ENCODE results near the gene MICAL1.

The MICAL1 gene

GRCh38 chr6:109493865-109494264 lies 38.3 kb upstream of the MICAL1 start:
- no peak overlapping the region for H3K4me3 ChIP-seq (ENCODE audit: control insufficient read depth in 1 of 7, extremely low read depth in 1 of 7, insufficient read depth in 4 of 7, low read depth in 2 of 7, low read length in 6 of 7)
- POLR2A ChIA-PET: no interaction called here
- CTCF ChIA-PET: no interaction called here
- WGBS (ENCODE audit: insufficient coverage): 0% methylated on average over 1 of the region's 1 CpG
- DNase-seq: peak; percentile 23 to 83 (median 81)
- H3K4me1 ChIP-seq (ENCODE audit: control extremely low read depth in 1 of 4, control insufficient read depth in 4 of 4, insufficient read depth in 4 of 4, low read length in 3 of 4): peaks cover 0 to 34% (median 5%) of the 10 kb centered on the region in 4 experiments
- no peaks in the 10 kb centered on the region for H3K36me3 ChIP-seq (ENCODE audit: control insufficient read depth in 4 of 4, insufficient read depth in 4 of 4, low read length in 3 of 4)
- no peaks in the 10 kb centered on the region for H3K9me3 ChIP-seq (ENCODE audit: control extremely low read depth in 1 of 5, control insufficient read depth in 4 of 5, insufficient read depth in 2 of 5, low read depth in 1 of 5, low read length in 4 of 5)
- H3K27me3 ChIP-seq (replicated peaks in 2 of 5; ENCODE audit: control insufficient read depth in 4 of 5, insufficient read depth in 5 of 5, low read length in 4 of 5): no peaks in the 10 kb centered on the region
- no peak overlapping the region for H3K27ac ChIP-seq (ENCODE audit: insufficient read depth in 1 of 2, low read depth in 1 of 2, low read length in 2 of 2, poor library complexity in 1 of 2, severe bottlenecking in 2 of 2)

- H3K36me3 ChIP-seq (ENCODE audit: control insufficient read depth in 4 of 4, insufficient read depth in 4 of 4, low read length in 3 of 4): no peaks in the 10 kb centered on the region
- ChIA-PET POLR2A (interaction anchor here (1.2 kb wide), 1 partner anchor 12 kb away, joined by 3 read pairs; no protein-coding TSS in a partner anchor), CTCF (interaction anchor here (0.8 to 2.0 kb wide), 3 partner anchors 16 to 50 kb away, joined by 3 to 7 read pairs (median 6); no protein-coding TSS in a partner anchor)
- H3K27ac ChIP-seq (ENCODE audit: insufficient read depth in 1 of 2, low read depth in 1 of 2, low read length in 2 of 2, poor library complexity in 1 of 2, severe bottlenecking in 2 of 2): no peak overlapping the region
- H3K4me3 ChIP-seq (ENCODE audit: control insufficient read depth in 1 of 7, extremely low read depth in 1 of 7, insufficient read depth in 4 of 7, low read depth in 2 of 7, low read length in 6 of 7): no peak overlapping the region
- H3K9me3 ChIP-seq (ENCODE audit: control extremely low read depth in 1 of 5, control insufficient read depth in 4 of 5, insufficient read depth in 2 of 5, low read depth in 1 of 5, low read length in 4 of 5): no peaks in the 10 kb centered on the region
- WGBS (ENCODE audit: insufficient coverage): no CpG with 5 or more reads among the region's 5 CpGs
- DNase-seq: peak in 2 of 3 donors; percentile 55 to 73
- H3K4me1 ChIP-seq (ENCODE audit: control extremely low read depth in 1 of 4, control insufficient read depth in 4 of 4, insufficient read depth in 4 of 4, low read length in 3 of 4): peaks cover 0 to 34% (median 5%) of the 10 kb centered on the region in 4 experiments
- H3K27me3 ChIP-seq (replicated peaks in 2 of 5; ENCODE audit: control insufficient read depth in 4 of 5, insufficient read depth in 5 of 5, low read length in 4 of 5): no peaks in the 10 kb centered on the region
Observed at GRCh38 chr6:109491207-109491938, 35.8 kb upstream of the MICAL1 start.

- WGBS (ENCODE audit: insufficient coverage): no CpG with 5 or more reads among the region's 2 CpGs
- POLR2A ChIA-PET: no interaction called here
- Histone ChIP-seq H3K27me3 (replicated peaks in 2 of 5; ENCODE audit: control insufficient read depth in 4 of 5, insufficient read depth in 5 of 5, low read length in 4 of 5) (no peaks in the 10 kb centered on the region), H3K9me3 (ENCODE audit: control extremely low read depth in 1 of 5, control insufficient read depth in 4 of 5, insufficient read depth in 2 of 5, low read depth in 1 of 5, low read length in 4 of 5) (no peaks in the 10 kb centered on the region), H3K4me1 (ENCODE audit: control extremely low read depth in 1 of 4, control insufficient read depth in 4 of 4, insufficient read depth in 4 of 4, low read length in 3 of 4) (peaks cover 0 to 32% (median 5%) of the 10 kb centered on the region in 4 experiments), H3K36me3 (ENCODE audit: control insufficient read depth in 4 of 4, insufficient read depth in 4 of 4, low read length in 3 of 4) (no peaks in the 10 kb centered on the region), H3K4me3 (ENCODE audit: control insufficient read depth in 1 of 7, extremely low read depth in 1 of 7, insufficient read depth in 4 of 7, low read depth in 2 of 7, low read length in 6 of 7) (no peak overlapping the region), H3K27ac (ENCODE audit: insufficient read depth in 1 of 2, low read depth in 1 of 2, low read length in 2 of 2, poor library complexity in 1 of 2, severe bottlenecking in 2 of 2) (no peak overlapping the region)
- CTCF ChIA-PET: interaction anchor here (0.8 to 2.0 kb wide), 3 partner anchors 17 to 49 kb away, joined by 3 to 7 read pairs (median 6); no protein-coding TSS in a partner anchor
- DNase-seq: no peak
Observed at GRCh38 chr6:109490713-109491112, 35.1 kb upstream of the MICAL1 start.

GRCh38 chr6:109488001-109488400 lies 32.4 kb upstream of the MICAL1 start:
- no peak for DNase-seq
- ChIA-PET POLR2A (no interaction called here), CTCF (no interaction called here)
- H3K36me3 ChIP-seq (ENCODE audit: control insufficient read depth in 4 of 4, insufficient read depth in 4 of 4, low read length in 3 of 4): no peaks in the 10 kb centered on the region
- no peaks in the 10 kb centered on the region for H3K9me3 ChIP-seq (ENCODE audit: control extremely low read depth in 1 of 5, control insufficient read depth in 4 of 5, insufficient read depth in 2 of 5, low read depth in 1 of 5, low read length in 4 of 5)
- no peak overlapping the region for H3K4me3 ChIP-seq (ENCODE audit: control insufficient read depth in 1 of 7, extremely low read depth in 1 of 7, insufficient read depth in 4 of 7, low read depth in 2 of 7, low read length in 6 of 7)
- peaks cover 2 to 18% (median 9%) of the 10 kb centered on the region in 4 experiments for H3K4me1 ChIP-seq (ENCODE audit: control extremely low read depth in 1 of 4, control insufficient read depth in 4 of 4, insufficient read depth in 4 of 4, low read length in 3 of 4)
- no peak overlapping the region for H3K27ac ChIP-seq (ENCODE audit: insufficient read depth in 1 of 2, low read depth in 1 of 2, low read length in 2 of 2, poor library complexity in 1 of 2, severe bottlenecking in 2 of 2)
- H3K27me3 ChIP-seq (replicated peaks in 2 of 5; ENCODE audit: control insufficient read depth in 4 of 5, insufficient read depth in 5 of 5, low read length in 4 of 5): no peaks in the 10 kb centered on the region

- Histone ChIP-seq H3K4me3 (ENCODE audit: control insufficient read depth in 1 of 7, extremely low read depth in 1 of 7, insufficient read depth in 4 of 7, low read depth in 2 of 7, low read length in 6 of 7) (no peak overlapping the region), H3K27ac (ENCODE audit: insufficient read depth in 1 of 2, low read depth in 1 of 2, low read length in 2 of 2, poor library complexity in 1 of 2, severe bottlenecking in 2 of 2) (no peak overlapping the region), H3K27me3 (replicated peaks in 2 of 5; ENCODE audit: control insufficient read depth in 4 of 5, insufficient read depth in 5 of 5, low read length in 4 of 5) (no peaks in the 10 kb centered on the region), H3K36me3 (ENCODE audit: control insufficient read depth in 4 of 4, insufficient read depth in 4 of 4, low read length in 3 of 4) (peaks cover 0 to 8% (median 4%) of the 10 kb centered on the region in 4 experiments), H3K9me3 (ENCODE audit: control extremely low read depth in 1 of 5, control insufficient read depth in 4 of 5, insufficient read depth in 2 of 5, low read depth in 1 of 5, low read length in 4 of 5) (no peaks in the 10 kb centered on the region), H3K4me1 (ENCODE audit: control extremely low read depth in 1 of 4, control insufficient read depth in 4 of 4, insufficient read depth in 4 of 4, low read length in 3 of 4) (peaks cover 7 to 27% (median 20%) of the 10 kb centered on the region in 4 experiments)
- ChIA-PET POLR2A (no interaction called here), CTCF (interaction anchor here (1.5 kb wide), 1 partner anchor 302 kb away, joined by 3 read pairs; no protein-coding TSS in a partner anchor)
- no CpG with 5 or more reads among the region's 1 CpG for WGBS (ENCODE audit: insufficient coverage)
- DNase-seq: no peak
Observed at GRCh38 chr6:109486068-109486467, 30.5 kb upstream of the MICAL1 start.

GRCh38 chr6:109485266-109485935 lies 29.8 kb upstream of the MICAL1 start:
- POLR2A ChIA-PET: interaction anchor here (0.6 kb wide), 1 partner anchor 36 kb away, joined by 4 read pairs; no protein-coding TSS in a partner anchor
- no CpG with 5 or more reads among the region's 3 CpGs for WGBS (ENCODE audit: insufficient coverage)
- CTCF ChIA-PET: interaction anchor here (1.5 kb wide), 1 partner anchor 302 kb away, joined by 3 read pairs; no protein-coding TSS in a partner anchor

GRCh38 chr6:109484122-109484521 lies 28.6 kb upstream of the MICAL1 start:
- H3K4me3 ChIP-seq (ENCODE audit: control insufficient read depth in 1 of 7, extremely low read depth in 1 of 7, insufficient read depth in 4 of 7, low read depth in 2 of 7, low read length in 6 of 7): peak overlapping the region in 3 of 7 experiments; percentile 33 to 83 (median 64)
- H3K27ac ChIP-seq (ENCODE audit: insufficient read depth in 1 of 2, low read depth in 1 of 2, low read length in 2 of 2, poor library complexity in 1 of 2, severe bottlenecking in 2 of 2): no peak overlapping the region
- WGBS (ENCODE audit: insufficient coverage): 84% methylated on average over 2 of the region's 3 CpGs

More at GRCh38 chr6:109485266-109485935, 29.8 kb upstream of the MICAL1 start:
- H3K27me3 ChIP-seq (replicated peaks in 2 of 5; ENCODE audit: control insufficient read depth in 4 of 5, insufficient read depth in 5 of 5, low read length in 4 of 5): no peaks in the 10 kb centered on the region
- peaks cover 11 to 31% (median 19%) of the 10 kb centered on the region in 4 experiments for H3K4me1 ChIP-seq (ENCODE audit: control extremely low read depth in 1 of 4, control insufficient read depth in 4 of 4, insufficient read depth in 4 of 4, low read length in 3 of 4)
- no peak for DNase-seq
- peaks cover 2 to 14% (median 9%) of the 10 kb centered on the region in 4 experiments for H3K36me3 ChIP-seq (ENCODE audit: control insufficient read depth in 4 of 4, insufficient read depth in 4 of 4, low read length in 3 of 4)
- H3K9me3 ChIP-seq (ENCODE audit: control extremely low read depth in 1 of 5, control insufficient read depth in 4 of 5, insufficient read depth in 2 of 5, low read depth in 1 of 5, low read length in 4 of 5): no peaks in the 10 kb centered on the region
- no peak overlapping the region for H3K4me3 ChIP-seq (ENCODE audit: control insufficient read depth in 1 of 7, extremely low read depth in 1 of 7, insufficient read depth in 4 of 7, low read depth in 2 of 7, low read length in 6 of 7)
- H3K27ac ChIP-seq (ENCODE audit: insufficient read depth in 1 of 2, low read depth in 1 of 2, low read length in 2 of 2, poor library complexity in 1 of 2, severe bottlenecking in 2 of 2): no peak overlapping the region

More at GRCh38 chr6:109484122-109484521, 28.6 kb upstream of the MICAL1 start:
- H3K27me3 ChIP-seq (replicated peaks in 2 of 5; ENCODE audit: control insufficient read depth in 4 of 5, insufficient read depth in 5 of 5, low read length in 4 of 5): no peaks in the 10 kb centered on the region
- ChIA-PET CTCF (no interaction called here), POLR2A (no interaction called here)
- H3K9me3 ChIP-seq (ENCODE audit: control extremely low read depth in 1 of 5, control insufficient read depth in 4 of 5, insufficient read depth in 2 of 5, low read depth in 1 of 5, low read length in 4 of 5): no peaks in the 10 kb centered on the region
- peaks cover 3 to 24% (median 12%) of the 10 kb centered on the region in 4 experiments for H3K36me3 ChIP-seq (ENCODE audit: control insufficient read depth in 4 of 4, insufficient read depth in 4 of 4, low read length in 3 of 4)
- DNase-seq: no peak
- peaks cover 15 to 41% (median 25%) of the 10 kb centered on the region in 4 experiments for H3K4me1 ChIP-seq (ENCODE audit: control extremely low read depth in 1 of 4, control insufficient read depth in 4 of 4, insufficient read depth in 4 of 4, low read length in 3 of 4)
